ENCODE results near the gene ZBTB38. TPM values are rescaled to one million over a fixed set of nuclear protein-coding genes. Genes with fewer than 3 reads are reported as not detected.

ZBTB38 gene
- total RNA-seq, 1 experiment from 2014 or later, result 21.8 TPM

GRCh38 chr3:141391298-141391990, 23.1 kb downstream of the ZBTB38 start:
- BruUV-seq (replicated peaks), result no TSS peak
- no peaks in the 10 kb centered on the region for H3K27me3 ChIP-seq (ENCODE audit: insufficient read depth, low read depth)
- 0 out of 2 replicates have a peak, but pooled peaks cover 4% of the 10 kb centered on the region for H3K9me2 ChIP-seq (ENCODE audit: insufficient read depth)
- H3K36me3 ChIP-seq (ENCODE audit: low read depth), result no peaks in the 10 kb centered on the region
- H3K4me2 ChIP-seq, result no peak overlapping the region
- peaks cover 7% of the 10 kb centered on the region for H3F3A ChIP-seq (ENCODE audit: insufficient read depth, low read depth)
- no peak for TF ChIP-seq CTCF (conservative IDR thresholded peaks at IDR 0.05)
- no peak for TF ChIP-seq EZH2 (IDR thresholded peaks at IDR 0.05; ENCODE audit: low read depth)
- H3K9me3 ChIP-seq (ENCODE audit: insufficient read depth, low read depth), result peaks cover 2% of the 10 kb centered on the region; the same call in 1 of the 2 replicates
- no peaks in the 10 kb centered on the region for H4K20me1 ChIP-seq (ENCODE audit: insufficient read depth)
- DNase-seq, result no peak
- ChIA-PET CTCF (no interaction called here), POLR2A (ENCODE audit: unreplicated experiment) (no interaction called here)
- H3K4me1 ChIP-seq (replicated peaks; ENCODE audit: insufficient read depth), result peaks cover 13% of the 10 kb centered on the region
- H2AFZ ChIP-seq, result no peak overlapping the region
- H3K79me2 ChIP-seq (ENCODE audit: low read depth), result no peaks in the 10 kb centered on the region
- intact Hi-C loops (cut with micrococcal nuclease; ENCODE audit: unreplicated experiment), result no loop called here
- H3K4me3 ChIP-seq, result no peak overlapping the region
- no peak overlapping the region for H3K27ac ChIP-seq

DNA sequence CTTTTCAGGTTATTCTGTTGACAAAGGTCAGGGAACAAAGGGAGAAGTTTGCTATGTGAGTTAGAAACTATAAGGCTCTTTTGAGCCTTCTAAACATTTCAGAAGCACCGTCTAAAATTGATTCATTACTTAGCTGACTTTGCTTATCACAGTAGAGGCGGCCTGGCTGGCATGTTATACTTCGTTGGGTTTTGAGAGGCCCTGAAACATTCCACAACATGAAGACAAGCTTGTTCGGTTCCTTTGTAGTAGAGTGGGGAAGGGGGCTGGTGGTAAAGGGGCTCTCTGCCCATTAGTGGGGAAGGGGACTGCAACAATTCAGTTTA, 23.6 kb downstream of the ZBTB38 start:
- Histone ChIP-seq H4K20me1 (ENCODE audit: insufficient read depth) (no peaks in the 10 kb centered on the region), H3K9me3 (ENCODE audit: insufficient read depth, low read depth) (peaks cover 7% of the 10 kb centered on the region), H3K27ac (no peak overlapping the region), H3K79me2 (ENCODE audit: low read depth) (no peaks in the 10 kb centered on the region), H3K9me2 (ENCODE audit: insufficient read depth) (0 out of 2 replicates have a peak, but pooled peaks cover 4% of the 10 kb centered on the region), H3K36me3 (ENCODE audit: low read depth) (no peaks in the 10 kb centered on the region), H3K4me1 (replicated peaks; ENCODE audit: insufficient read depth) (peaks cover 13% of the 10 kb centered on the region), H3K4me2 (no peak overlapping the region), H3F3A (ENCODE audit: insufficient read depth, low read depth) (peaks cover 7% of the 10 kb centered on the region), H3K4me3 (no peak overlapping the region), H2AFZ (no peak overlapping the region), H3K27me3 (ENCODE audit: insufficient read depth, low read depth) (no peaks in the 10 kb centered on the region)
- intact Hi-C loops (cut with micrococcal nuclease; ENCODE audit: unreplicated experiment), result no loop called here
- no peak for TF ChIP-seq EZH2 (IDR thresholded peaks at IDR 0.05; ENCODE audit: low read depth)
- no peak for TF ChIP-seq CTCF (conservative IDR thresholded peaks at IDR 0.05)
- POLR2A ChIA-PET (ENCODE audit: unreplicated experiment), result no interaction called here
- no TSS peak for BruUV-seq (replicated peaks)
- no peak for DNase-seq
- CTCF ChIA-PET, result no interaction called here

DNA sequence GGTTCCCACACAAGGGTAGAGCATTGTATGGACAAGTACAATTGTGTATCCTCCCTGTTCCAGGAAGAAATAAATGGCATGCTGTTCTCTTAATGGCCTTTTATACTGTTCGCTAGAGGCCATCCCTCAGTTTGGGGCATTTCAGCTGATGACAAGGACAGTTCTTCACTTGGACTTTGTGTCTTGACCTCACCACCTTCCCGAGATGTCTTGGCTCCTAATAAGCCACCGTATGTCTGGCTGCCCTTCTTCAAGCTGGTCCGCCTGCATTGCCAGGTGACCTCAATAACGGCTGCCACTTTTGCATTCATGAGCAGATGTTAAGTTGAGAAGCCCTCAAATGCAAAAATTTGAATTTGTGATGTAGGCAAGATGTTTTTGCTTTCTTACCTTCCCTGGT, 24.1 kb downstream of the ZBTB38 start:
- BruUV-seq (replicated peaks), result no TSS peak
- no peaks in the 10 kb centered on the region for H3K27me3 ChIP-seq (ENCODE audit: insufficient read depth, low read depth)
- CTCF ChIA-PET, result no interaction called here

More for the DNA sequence above, 24.1 kb downstream of the ZBTB38 start:
- Histone ChIP-seq H3K4me3 (no peak overlapping the region), H3K9me3 (ENCODE audit: insufficient read depth, low read depth) (peaks cover 9% of the 10 kb centered on the region), H3K9me2 (ENCODE audit: insufficient read depth) (0 out of 2 replicates have a peak, but pooled peaks cover 4% of the 10 kb centered on the region), H3F3A (ENCODE audit: insufficient read depth, low read depth) (peaks cover 7% of the 10 kb centered on the region), H2AFZ (no peak overlapping the region), H3K4me2 (no peak overlapping the region), H3K27ac (no peak overlapping the region), H3K36me3 (ENCODE audit: low read depth) (no peaks in the 10 kb centered on the region), H4K20me1 (ENCODE audit: insufficient read depth) (no peaks in the 10 kb centered on the region), H3K4me1 (replicated peaks; ENCODE audit: insufficient read depth) (peaks cover 13% of the 10 kb centered on the region), H3K79me2 (ENCODE audit: low read depth) (no peaks in the 10 kb centered on the region)
- TF ChIP-seq CTCF (conservative IDR thresholded peaks at IDR 0.05) (no peak), EZH2 (IDR thresholded peaks at IDR 0.05; ENCODE audit: low read depth) (no peak)
- intact Hi-C loops (cut with micrococcal nuclease; ENCODE audit: unreplicated experiment), result no loop called here
- no peak for DNase-seq
- POLR2A ChIA-PET (ENCODE audit: unreplicated experiment), result no interaction called here
